ENCODE measurements around the gene TLK1.

DNA sequence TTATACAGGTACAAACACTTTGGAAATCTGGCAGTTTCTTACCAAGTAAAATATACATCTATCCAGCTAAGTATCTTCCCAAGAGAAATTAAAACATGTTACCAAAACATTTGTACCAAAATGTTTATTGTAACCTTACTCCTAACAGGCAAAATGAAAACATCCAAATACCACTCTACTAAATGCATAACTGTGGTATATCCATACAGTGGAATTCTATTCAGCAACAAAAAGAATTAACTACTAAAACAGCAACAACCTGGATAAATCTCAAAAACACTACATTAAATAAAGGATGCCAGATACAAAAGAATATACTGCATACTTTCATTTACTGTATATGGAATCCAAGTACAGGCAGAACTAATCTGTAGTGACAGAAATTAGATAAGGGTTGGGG, 51.1 kb downstream of the TLK1 start:
- no peak for TF ChIP-seq CTCF (IDR thresholded peaks at IDR 0.05; ENCODE audit: extremely low read depth in 1 of 2, insufficient read depth in 1 of 2, low read depth in 1 of 2, low read length in 2 of 2)
- no peak for TF ChIP-seq POLR2A (IDR thresholded peaks at IDR 0.05; ENCODE audit: low read depth, low read length)
- no peak for TF ChIP-seq POLR2AphosphoS5 (IDR thresholded peaks at IDR 0.05; ENCODE audit: insufficient read depth, low read depth, low read length)
- TF ChIP-seq, protein P1, sequence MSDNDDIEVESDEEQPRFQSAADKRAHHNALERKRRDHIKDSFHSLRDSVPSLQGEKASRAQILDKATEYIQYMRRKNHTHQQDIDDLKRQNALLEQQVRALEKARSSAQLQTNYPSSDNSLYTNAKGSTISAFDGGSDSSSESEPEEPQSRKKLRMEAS (IDR thresholded peaks at IDR 0.05; ENCODE audit: insufficient read depth, insufficient read length), result no peak
- TF ChIP-seq JUN (IDR thresholded peaks at IDR 0.05; ENCODE audit: borderline replicate concordance, insufficient read depth, insufficient read length, low read depth), result no peak

Measured in endothelial cell of umbilical vein (primary cell).